Stimulated activated CD4-positive, alpha-beta T cell treated with anti-CD3 and anti-CD28 coated beads, Interleukin-1b, Interleukin-23, amount 100 ng/mL, for 4 hours (primary cell): Measurements from ENCODE around the gene TRIM44.

Source experiments
- DNase-seq, 2 donors: peaks; one replicate each; pipeline ENCODE4 v3.0.0-alpha.2; 2020; ENCODE audit warnings: low read depth in 2 of 2

The TRIM44 gene

DNA sequence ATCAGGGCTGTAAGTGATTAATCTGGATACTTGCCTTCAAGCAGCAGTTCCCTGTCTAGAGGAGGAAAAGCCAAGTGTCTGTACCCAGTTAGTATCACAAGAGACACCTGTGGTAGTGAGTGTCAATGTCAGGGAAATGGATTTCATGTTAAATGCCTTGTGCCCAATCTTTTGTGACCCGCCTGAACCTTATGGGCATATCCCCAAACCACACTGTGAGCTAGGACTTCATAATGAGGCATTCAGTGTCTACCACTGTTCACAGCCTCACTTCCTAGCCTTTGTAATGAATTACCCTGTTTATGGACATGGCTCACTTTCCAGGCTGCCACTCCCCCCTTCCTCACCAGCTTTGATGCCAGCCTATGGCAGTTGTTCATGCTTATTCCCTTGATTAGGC lies 125.1 kb downstream of the TRIM44 start:
- no peak for DNase-seq

- DNase-seq: no peak
Measured at GRCh38 chr11:35791088-35791958, 128.7 kb downstream of the TRIM44 start.

GRCh38 chr11:35792148-35792845 lies 129.7 kb downstream of the TRIM44 start:
- no peak for DNase-seq

DNA sequence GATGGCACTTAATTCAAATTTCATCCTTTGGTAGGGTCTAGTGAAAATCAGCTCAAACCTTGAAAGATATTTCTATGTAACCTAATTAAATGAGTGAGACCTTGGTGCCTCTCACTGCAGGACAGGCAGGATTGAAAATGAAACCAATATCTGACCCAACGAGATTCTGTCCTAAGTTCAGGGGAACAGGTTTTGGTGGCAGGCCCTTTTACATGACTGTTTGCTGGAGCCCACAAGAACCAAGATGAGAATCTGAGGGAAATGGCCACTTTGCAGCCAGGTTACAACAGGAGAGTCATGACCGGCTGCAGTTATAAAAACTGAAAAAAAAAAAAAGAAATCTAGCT lies 130.2 kb downstream of the TRIM44 start:
- DNase-seq: no peak

- no peak for DNase-seq
Measured at GRCh38 chr11:35794333-35794732, 131.8 kb downstream of the TRIM44 start.

DNA sequence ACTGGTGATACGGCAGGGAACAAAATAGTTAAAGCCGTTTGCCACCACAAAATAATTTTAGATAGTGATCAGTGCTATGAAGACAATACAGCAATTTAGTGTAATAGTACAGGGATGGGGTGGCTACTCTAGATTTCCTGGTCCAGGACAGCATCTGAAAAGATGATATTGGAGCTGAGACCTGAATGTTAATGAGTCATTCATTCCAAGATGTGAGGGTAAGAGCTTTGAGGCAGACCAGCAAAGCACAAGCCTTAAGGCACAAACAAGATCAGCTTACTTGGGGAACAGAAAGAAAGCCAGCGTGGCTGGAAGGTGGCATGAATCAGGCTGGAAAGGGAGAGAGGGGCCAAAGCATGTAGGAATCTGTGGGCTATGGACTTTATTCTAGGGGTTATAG lies 132.3 kb downstream of the TRIM44 start:
- no peak for DNase-seq

GRCh38 chr11:35796562-35796961 lies 134.0 kb downstream of the TRIM44 start:
- no peak for DNase-seq

GRCh38 chr11:35798423-35798822 lies 135.8 kb downstream of the TRIM44 start:
- no peak for DNase-seq

DNA sequence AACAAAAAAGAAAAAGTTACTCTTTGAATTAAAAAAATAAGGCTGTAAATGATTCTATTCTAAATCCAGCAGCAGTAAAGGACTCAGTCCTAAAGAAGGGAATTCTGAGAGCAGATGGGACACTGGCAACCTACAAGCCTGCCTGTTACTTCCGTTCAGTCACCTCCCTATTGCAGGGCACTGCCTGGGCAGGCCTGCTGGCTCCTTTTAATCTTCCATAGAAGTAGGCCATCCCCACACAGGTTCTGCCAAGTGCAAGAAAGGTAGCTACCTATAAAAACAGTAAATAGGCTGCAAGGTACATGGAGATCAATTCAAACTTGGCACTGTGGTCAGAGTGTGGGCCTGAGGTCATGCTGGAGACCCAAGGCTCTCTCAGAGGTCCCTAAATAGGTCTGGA lies 136.4 kb downstream of the TRIM44 start:
- DNase-seq: no peak

DNA sequence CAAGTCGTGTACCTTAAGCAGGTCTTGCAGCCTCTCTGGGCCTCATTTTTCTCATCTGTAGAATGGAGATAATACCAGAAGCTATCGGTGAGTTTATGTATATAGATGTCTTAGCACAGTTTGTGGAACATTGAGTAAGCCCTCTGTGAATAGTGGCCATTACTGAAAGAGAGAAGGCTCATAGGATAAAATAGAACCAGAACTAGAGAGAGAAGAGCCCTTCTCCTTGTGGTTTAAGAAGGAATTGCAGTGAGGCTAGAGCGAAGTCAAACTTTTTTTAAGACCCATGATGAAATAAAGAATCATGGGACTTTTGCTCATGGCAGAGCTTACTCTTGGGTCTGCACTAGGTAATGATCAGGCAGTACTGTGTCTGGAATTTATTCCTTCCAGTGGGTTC lies 137.1 kb downstream of the TRIM44 start:
- DNase-seq: no peak

GRCh38 chr11:35800970-35801953 lies 138.7 kb downstream of the TRIM44 start:
- no peak for DNase-seq

GRCh38 chr11:35802221-35802620 lies 139.6 kb downstream of the TRIM44 start:
- no peak for DNase-seq

GRCh38 chr11:35802672-35803071 lies 140.1 kb downstream of the TRIM44 start:
- DNase-seq: no peak

GRCh38 chr11:35803115-35803514 lies 140.5 kb downstream of the TRIM44 start:
- DNase-seq: no peak

DNA sequence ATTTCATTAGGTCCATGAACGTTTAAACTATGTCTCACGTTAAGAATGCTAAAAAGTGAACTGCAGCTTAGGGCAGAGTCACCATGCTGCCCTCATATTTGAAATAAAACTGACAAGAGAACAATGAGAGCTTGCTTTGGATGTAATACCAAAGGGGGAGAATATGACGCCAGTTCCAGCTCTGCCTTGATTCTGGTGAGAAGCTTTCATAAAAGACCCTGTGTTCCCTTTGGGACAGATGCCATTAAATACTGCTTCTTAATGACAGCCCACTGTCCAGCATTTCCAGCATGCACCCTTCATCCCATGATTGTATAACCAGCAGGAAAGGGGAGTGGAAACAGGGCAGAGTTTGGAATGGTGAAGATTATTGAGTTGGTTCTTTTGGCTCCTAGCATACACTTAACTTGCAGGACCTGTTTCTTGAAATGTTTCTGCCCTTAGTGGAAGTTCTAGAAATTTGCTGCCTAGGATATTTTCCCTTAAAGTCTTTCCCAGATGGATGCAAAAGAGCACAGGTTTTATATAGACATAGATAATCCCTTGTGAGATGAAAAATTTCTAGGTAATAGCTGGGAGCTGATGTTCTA lies 142.0 kb downstream of the TRIM44 start:
- no peak for DNase-seq

DNA sequence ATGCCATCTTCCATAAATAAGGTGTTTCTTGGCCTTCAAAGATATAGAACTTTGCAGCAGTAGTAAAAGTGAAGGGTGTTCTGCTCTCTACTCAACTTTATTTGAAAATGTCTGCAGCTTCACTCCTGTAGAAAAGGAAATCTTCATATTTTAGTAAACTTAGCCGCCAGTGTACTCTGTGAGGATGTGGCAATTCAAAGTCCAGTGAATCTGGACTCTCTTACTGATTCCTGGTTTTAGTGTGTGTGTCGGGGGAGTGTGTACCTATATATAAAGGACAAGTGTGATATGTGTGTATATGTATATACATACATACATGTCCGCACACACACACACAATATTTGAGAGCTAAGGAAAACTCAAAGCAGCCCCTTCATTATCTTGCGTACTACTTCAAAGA lies 147.0 kb downstream of the TRIM44 start:
- no peak for DNase-seq

- DNase-seq: no peak
Measured at GRCh38 chr11:35810045-35810645, 147.6 kb downstream of the TRIM44 start.

DNA sequence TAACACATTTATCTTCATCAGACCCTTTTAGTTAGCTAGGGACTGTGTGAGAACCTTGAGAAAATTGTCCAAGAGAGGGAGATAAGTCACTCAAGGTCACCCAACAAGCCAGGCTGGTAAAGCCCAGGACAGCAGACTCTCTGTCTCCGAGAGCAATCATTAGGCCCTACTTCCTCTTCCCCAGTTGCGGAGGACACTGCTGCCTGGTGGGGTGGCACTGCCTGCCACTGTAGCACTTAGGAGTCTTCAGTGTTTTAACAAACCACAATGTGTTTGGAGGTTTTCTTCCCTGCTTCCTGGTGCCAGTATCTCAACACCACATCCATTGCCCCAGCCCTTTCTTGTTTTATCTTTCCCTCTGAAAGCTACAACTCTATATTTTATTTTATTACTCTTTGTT lies 149.2 kb downstream of the TRIM44 start:
- DNase-seq: no peak

GRCh38 chr11:35812828-35813227 lies 150.3 kb downstream of the TRIM44 start:
- no peak for DNase-seq

- no peak for DNase-seq
Measured at GRCh38 chr11:35814081-35814695, 151.6 kb downstream of the TRIM44 start.
